Prostate gland (tissue), 2 donors: ENCODE data around the gene SHC2. TPM values are rescaled to one million over a fixed set of nuclear protein-coding genes. Genes with fewer than 3 reads are reported as not detected.

ENCODE experiments used
- DNase-seq: peaks from one replicate; pipeline ENCODE4 v3.0.0-alpha.2; 2019; ENCODE audit warnings: low spot score
- H3K27ac ChIP-seq, 2 donors: fragments of 200-600 bp; sonication (generic); 2 replicates each; pipeline ENCODE4 v1.5.1; 2017 to 2019
- H3K27me3 ChIP-seq: fragments of 200-600 bp; sonication (generic); replicated peaks from 2 replicates; pipeline ENCODE4 v1.5.1; 2019; ENCODE audit not compliant: insufficient read depth
- H3K36me3 ChIP-seq, 2 donors: fragments of 200-600 bp; sonication (generic); 1 replicate in 1 of 2; 2 replicates in 1 of 2; pipeline versions ENCODE4 v1.5.1 to v1.8.1; 2017 to 2019
- H3K4me1 ChIP-seq: fragments of 200-600 bp; sonication (generic); replicated peaks from 2 replicates; pipeline ENCODE4 v1.5.1; 2019
- H3K4me3 ChIP-seq, 2 donors: fragments of 200-600 bp; sonication (generic); 2 replicates each; pipeline ENCODE4 v1.5.1; 2017 to 2019
- H3K9me3 ChIP-seq: fragments of 200-600 bp; sonication (generic); 2 replicates; pipeline ENCODE4 v1.5.1; 2017
- POLR2A ChIP-seq: fragments of 450-650 bp; IDR thresholded peaks from one replicate; pipeline ENCODE4 v1.6.1; 2016; ENCODE audit warnings: antibody characterized with exemption, mild to moderate bottlenecking
- POLR2AphosphoS5 ChIP-seq: sonication (generic); formaldehyde crosslinking; IDR thresholded peaks from one replicate; pipeline ENCODE4 v1.6.1; 2017; ENCODE audit warnings: antibody characterized with exemption
- WGBS: methylation state at CpG from one replicate; pipeline ENCODE4 v1.1.5; 2018; 5-methylcytosine and 5-hydroxymethylcytosine counted together
- intact Hi-C: fragments of 100-400 bp; cut with DNase I; formaldehyde crosslinking; loops from one replicate; pipeline ENCODE4 v1.14.2; 2022
- total RNA-seq, 2 donors: library from RNA; depleted of rRNA; stranded (reverse); fragments of >200 nt; gene quantifications; one replicate each; pipeline ENCODE4 v1.1.0, GENCODE V29; 2016
- TF ChIP-seq, protein P1 (sequence below), 4 experiments: fragments of 200-600 bp in 2 of 4; fragments of 450-650 bp in 2 of 4; sonication (generic) in 2 of 4; IDR thresholded peaks; 1 replicate in 3 of 4; 2 replicates in 1 of 4; pipeline ENCODE4 v1.5.1; 2016 to 2019; ENCODE audit warnings: antibody characterized with exemption in 4 of 4, mild to moderate bottlenecking in 2 of 4, moderate library complexity in 2 of 4

The SHC2 gene
- total RNA-seq, 2 donors from 2014 or later: 52.2 to 83.4 TPM

DNA sequence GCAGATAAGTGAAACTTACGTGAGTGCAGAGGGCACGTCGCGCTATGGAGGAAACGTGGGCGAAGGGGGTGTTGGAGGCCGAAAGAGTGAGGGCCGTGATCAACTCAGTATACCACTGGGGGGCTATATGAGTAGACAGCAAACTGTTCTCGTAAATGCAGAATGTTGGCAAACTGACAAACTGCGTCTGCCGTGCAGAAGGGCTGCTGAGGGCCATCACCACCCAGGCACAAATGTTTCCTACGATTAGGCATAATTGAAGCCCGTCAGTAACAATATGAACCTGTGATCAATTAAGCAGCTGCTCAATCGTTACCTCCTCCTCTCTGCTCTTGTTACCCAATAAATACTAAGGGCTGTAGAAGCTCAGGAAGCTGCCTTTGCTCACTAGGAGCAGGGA is 18.1 kb upstream of the SHC2 start:
- WGBS: 38% methylated on average over 14 of the region's 14 CpGs
- intact Hi-C loops: no loop called here
- DNase-seq: no peak
- TF ChIP-seq POLR2AphosphoS5: no peak
- Histone ChIP-seq H3K36me3 (no peaks in the 10 kb centered on the region), H3K27me3 (no peaks in the 10 kb centered on the region), H3K27ac (no peak overlapping the region), H3K4me1 (no peaks in the 10 kb centered on the region), H3K4me3 (no peak overlapping the region), H3K9me3 (no peaks in the 10 kb centered on the region)

DNA sequence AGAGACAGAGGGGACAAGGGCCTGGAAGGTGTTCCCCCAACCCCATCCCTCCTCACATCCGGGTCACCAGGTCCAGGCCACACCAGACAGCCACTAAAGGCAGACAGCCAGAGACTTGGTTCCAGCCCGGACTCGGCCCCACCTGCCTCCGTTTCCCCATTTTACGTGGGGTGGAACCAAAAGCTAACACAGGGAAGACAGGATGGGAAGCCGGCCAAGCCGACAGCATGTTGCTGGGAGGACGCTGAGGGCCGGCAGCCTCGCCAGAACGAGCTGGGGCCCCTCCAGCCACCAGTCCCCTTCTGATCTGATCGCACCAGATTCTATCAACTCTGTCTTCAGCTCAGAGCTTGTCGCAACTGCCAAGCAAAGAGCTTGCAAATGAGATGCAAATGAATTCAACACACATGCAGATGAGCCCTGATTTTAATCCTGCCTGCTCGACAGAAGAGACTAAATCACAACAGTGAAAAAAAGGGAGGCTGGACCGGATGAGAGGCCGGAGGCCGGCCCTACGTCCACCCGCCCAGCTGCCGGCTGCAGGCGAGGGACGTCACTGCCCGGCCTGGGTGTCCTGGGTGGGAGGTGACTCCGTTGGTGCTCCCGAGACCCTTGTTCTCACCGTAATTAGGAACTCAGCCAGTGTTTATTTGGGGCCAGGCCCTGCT is 17.5 kb upstream of the SHC2 start:
- intact Hi-C loops: no loop called here
- Histone ChIP-seq H3K4me1 (no peaks in the 10 kb centered on the region), H3K27me3 (no peaks in the 10 kb centered on the region), H3K9me3 (no peaks in the 10 kb centered on the region), H3K4me3 (no peak overlapping the region), H3K27ac (no peak overlapping the region), H3K36me3 (no peaks in the 10 kb centered on the region)
- 60% methylated on average over 26 of the region's 26 CpGs for WGBS
- TF ChIP-seq POLR2A (no peak), POLR2AphosphoS5 (no peak)
- TF ChIP-seq, protein P1, sequence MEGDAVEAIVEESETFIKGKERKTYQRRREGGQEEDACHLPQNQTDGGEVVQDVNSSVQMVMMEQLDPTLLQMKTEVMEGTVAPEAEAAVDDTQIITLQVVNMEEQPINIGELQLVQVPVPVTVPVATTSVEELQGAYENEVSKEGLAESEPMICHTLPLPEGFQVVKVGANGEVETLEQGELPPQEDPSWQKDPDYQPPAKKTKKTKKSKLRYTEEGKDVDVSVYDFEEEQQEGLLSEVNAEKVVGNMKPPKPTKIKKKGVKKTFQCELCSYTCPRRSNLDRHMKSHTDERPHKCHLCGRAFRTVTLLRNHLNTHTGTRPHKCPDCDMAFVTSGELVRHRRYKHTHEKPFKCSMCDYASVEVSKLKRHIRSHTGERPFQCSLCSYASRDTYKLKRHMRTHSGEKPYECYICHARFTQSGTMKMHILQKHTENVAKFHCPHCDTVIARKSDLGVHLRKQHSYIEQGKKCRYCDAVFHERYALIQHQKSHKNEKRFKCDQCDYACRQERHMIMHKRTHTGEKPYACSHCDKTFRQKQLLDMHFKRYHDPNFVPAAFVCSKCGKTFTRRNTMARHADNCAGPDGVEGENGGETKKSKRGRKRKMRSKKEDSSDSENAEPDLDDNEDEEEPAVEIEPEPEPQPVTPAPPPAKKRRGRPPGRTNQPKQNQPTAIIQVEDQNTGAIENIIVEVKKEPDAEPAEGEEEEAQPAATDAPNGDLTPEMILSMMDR (IDR thresholded peaks at IDR 0.05): no peak
- no peak for DNase-seq

DNA sequence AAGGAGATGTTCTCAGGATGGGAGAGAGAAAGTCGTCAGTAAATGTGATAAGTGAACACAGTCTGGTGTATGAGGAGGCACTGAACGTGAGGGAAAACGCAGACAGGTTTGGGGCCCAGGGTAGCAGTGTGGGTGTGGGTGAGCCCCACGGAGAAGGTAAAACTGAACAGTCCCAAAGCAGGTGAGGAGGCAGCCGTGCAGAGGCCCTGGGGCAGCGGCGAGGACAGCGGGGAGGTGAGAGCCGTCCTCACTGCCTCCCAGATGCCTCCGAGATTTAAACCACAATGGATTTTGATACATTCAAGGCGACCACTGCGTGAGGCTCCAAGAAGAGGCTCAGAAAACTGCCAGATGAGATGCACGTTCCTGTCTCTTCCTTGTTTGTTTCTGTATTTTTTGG is 14.5 kb upstream of the SHC2 start:
- Histone ChIP-seq H3K27me3 (no peaks in the 10 kb centered on the region), H3K4me1 (no peaks in the 10 kb centered on the region), H3K36me3 (no peaks in the 10 kb centered on the region), H3K4me3 (no peak overlapping the region), H3K9me3 (no peaks in the 10 kb centered on the region), H3K27ac (no peak overlapping the region)
- no peak for DNase-seq
- 79% methylated on average over 13 of the region's 13 CpGs for WGBS
- TF ChIP-seq POLR2AphosphoS5 (no peak), POLR2A (no peak)
- TF ChIP-seq, protein P1 (IDR thresholded peaks at IDR 0.05): no peak
- intact Hi-C loops: no loop called here

DNA sequence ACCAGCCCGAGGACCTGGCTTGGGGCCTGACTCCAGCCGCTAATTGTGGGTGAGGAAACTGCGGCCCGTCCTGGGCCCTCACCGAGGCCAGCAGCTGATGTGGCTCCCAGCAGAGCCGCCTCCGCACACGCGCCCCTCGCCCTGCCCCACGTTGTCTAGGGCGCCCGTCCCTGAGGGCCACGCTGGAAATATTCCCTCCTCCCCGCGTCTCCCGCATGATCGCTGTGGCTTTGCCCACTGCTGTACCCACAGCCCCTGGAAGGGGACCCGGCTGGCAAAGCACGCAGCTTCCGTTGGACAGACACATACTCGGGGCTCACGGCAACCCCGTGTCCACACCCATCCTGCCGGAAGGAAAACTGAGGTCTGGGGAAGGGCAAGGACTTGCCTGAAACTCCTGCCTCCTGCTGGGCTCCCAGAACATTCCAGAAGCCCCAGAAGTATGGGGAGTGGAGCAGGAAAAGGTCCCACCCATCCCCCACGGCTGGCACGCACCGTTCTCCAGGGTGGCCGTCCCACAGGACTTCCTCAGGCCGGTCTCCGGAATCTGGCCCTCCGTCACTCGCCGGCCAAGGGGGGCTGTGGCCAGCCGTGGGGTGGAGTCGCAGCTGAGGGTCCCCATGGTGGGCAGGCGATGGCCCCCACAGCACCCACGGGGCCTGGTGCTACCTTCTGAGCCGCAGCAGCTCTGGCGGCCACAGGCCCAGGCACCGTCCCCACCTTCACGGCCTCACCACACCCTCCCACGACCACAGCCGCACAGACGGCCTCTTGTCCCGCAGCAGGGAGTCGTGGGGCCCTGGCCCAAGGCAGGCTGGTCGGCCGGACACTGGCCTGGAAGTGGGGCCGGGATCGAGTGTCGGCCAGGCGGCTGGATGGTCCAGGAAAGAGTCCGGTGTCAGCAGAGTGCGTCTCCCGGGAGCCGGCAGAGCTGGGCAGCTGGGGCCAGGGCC is 13.6 kb upstream of the SHC2 start:
- Histone ChIP-seq H3K27me3 (no peaks in the 10 kb centered on the region), H3K9me3 (no peaks in the 10 kb centered on the region), H3K4me3 (no peak overlapping the region), H3K4me1 (no peaks in the 10 kb centered on the region), H3K36me3 (no peaks in the 10 kb centered on the region), H3K27ac (no peak overlapping the region)
- intact Hi-C loops: no loop called here
- no peak for TF ChIP-seq POLR2AphosphoS5
- TF ChIP-seq, protein P1 (IDR thresholded peaks at IDR 0.05): no peak
- 67% methylated on average over 45 of the region's 57 CpGs for WGBS
- DNase-seq: no peak

GRCh38 chr19:472005-472858 is 11.4 kb upstream of the SHC2 start:
- DNase-seq: no peak
- no peaks in the 10 kb centered on the region for H3K9me3 ChIP-seq
- H3K27ac ChIP-seq: no peak overlapping the region
- intact Hi-C loops: no loop called here
- H3K4me1 ChIP-seq: no peaks in the 10 kb centered on the region
- WGBS: 62% methylated on average over 23 of the region's 23 CpGs
- H3K4me3 ChIP-seq: no peak overlapping the region
- no peaks in the 10 kb centered on the region for H3K36me3 ChIP-seq
- TF ChIP-seq POLR2AphosphoS5: no peak
- no peak for TF ChIP-seq POLR2A
- TF ChIP-seq, protein P1 (IDR thresholded peaks at IDR 0.05): no peak
- no peaks in the 10 kb centered on the region for H3K27me3 ChIP-seq
